ENCODE measurements around the gene CBLL1. TPM values are rescaled to one million over a fixed set of nuclear protein-coding genes. Genes with fewer than 3 reads are reported as not detected.

The CBLL1 gene
- total and polyA plus RNA-seq, 10 of the 15 experiments (the other 5 are each of a cell fraction or from before 2014, with no cell fraction given) = 7.2 to 40.1 (median 23.4) TPM

GRCh38 chr7:107712025-107712424 is 31.9 kb upstream of the CBLL1 start:
- DNase-seq (ENCODE audit: low read depth, low spot score) (no peak), ATAC-seq (no peak), FAIRE-seq (no peak)
- Histone ChIP-seq H3K27ac (ENCODE audit: control insufficient read depth, insufficient read depth) (no peak overlapping the region), H3K79me2 (ENCODE audit: control insufficient read depth, insufficient read depth, low read length) (no peaks in the 10 kb centered on the region), H3K9ac (ENCODE audit: control insufficient read depth, insufficient read depth, low read length) (no peak overlapping the region), H3K4me3 (no peak overlapping the region), H2AFZ (ENCODE audit: control insufficient read depth, low read depth, low read length) (no peak overlapping the region), H3K9me3 (replicated peaks; ENCODE audit: control insufficient read depth, insufficient read depth, low read length) (no peaks in the 10 kb centered on the region), H3K4me2 (ENCODE audit: control insufficient read depth, insufficient read depth) (no peak overlapping the region), H3K4me1 (ENCODE audit: control insufficient read depth, insufficient read depth, low read length) (no peaks in the 10 kb centered on the region), H3K36me3 (ENCODE audit: control insufficient read depth in 2 of 2, insufficient read depth in 2 of 2, low read length in 1 of 2) (no peaks in the 10 kb centered on the region), H4K20me1 (ENCODE audit: control insufficient read depth, insufficient read depth) (no peaks in the 10 kb centered on the region), H3K27me3 (replicated peaks in 1 of 2; ENCODE audit: control insufficient read depth in 2 of 2, insufficient read depth in 2 of 2, low read length in 1 of 2) (no peaks in the 10 kb centered on the region)
- in situ Hi-C loops (cut with MboI) (no loop called here), intact Hi-C loops (cut with micrococcal nuclease; ENCODE audit: unreplicated experiment) (no loop called here)
- POLR2A ChIA-PET = interaction anchor here (0.6 kb wide), 2 partner anchors 125 to 342 kb away, joined by 3 to 4 read pairs; no protein-coding TSS in a partner anchor
- TF ChIP-seq TBL1XR1 (IDR thresholded peaks at IDR 0.05; ENCODE audit: low read depth, low read length) (no peak), CBX5 (IDR thresholded peaks at IDR 0.05; ENCODE audit: low read depth) (no peak), MAX (IDR thresholded peaks at IDR 0.05; ENCODE audit: low read depth, low read length) (no peak), ZBTB40 (IDR thresholded peaks at IDR 0.05; ENCODE audit: borderline replicate concordance) (no peak), SMC3 (IDR thresholded peaks at IDR 0.05; ENCODE audit: borderline replicate concordance, low read length) (no peak), ASH2L (IDR thresholded peaks at IDR 0.05; ENCODE audit: borderline replicate concordance, low read depth) (no peak), SRF (IDR thresholded peaks at IDR 0.05; ENCODE audit: low read depth in 2 of 2, low read length in 2 of 2) (no peak), POLR2AphosphoS2 (IDR thresholded peaks at IDR 0.05; ENCODE audit: low read depth, low read length) (no peak), CTCF (IDR thresholded peaks at IDR 0.05 in 2 of 3, conservative IDR thresholded peaks at IDR 0.05 in 1 of 3; ENCODE audit: control insufficient read depth in 2 of 3, extremely low read depth in 1 of 3, insufficient read depth in 1 of 3, low read depth in 3 of 3, low read length in 3 of 3) (no peak), BMI1 (IDR thresholded peaks at IDR 0.05; ENCODE audit: borderline replicate concordance) (no peak), TARDBP (IDR thresholded peaks at IDR 0.05; ENCODE audit: borderline replicate concordance) (no peak), RUNX3 (IDR thresholded peaks at IDR 0.05; ENCODE audit: low read length) (no peak), CREM (IDR thresholded peaks at IDR 0.05; ENCODE audit: low read depth) (no peak)
- BruUV-seq (replicated peaks) = no TSS peak
- CTCF ChIA-PET = interaction anchor here (0.6 to 1.5 kb wide), 2 partner anchors 94 to 167 kb away, joined by 3 to 5 read pairs; no protein-coding TSS in a partner anchor
- SMC1A ChIA-PET (ENCODE audit: uncharacterized antibody, unreplicated experiment) = interaction anchor here (0.9 to 1.1 kb wide), 2 partner anchors 9 to 11 kb away, joined by 3 to 4 read pairs; no protein-coding TSS in a partner anchor
- 85% methylated on average over 1 of the region's 1 CpG for WGBS (ENCODE audit: insufficient coverage, insufficient replicate concordance, low lambda C conversion rate, missing lambda C conversion rate)
- RAD21 ChIA-PET (ENCODE audit: unreplicated experiment) = no interaction called here
